Esophagus muscularis mucosa (tissue), 4 donors: ENCODE data around the gene CDKN2C. TPM values are rescaled to one million over a fixed set of nuclear protein-coding genes. Genes with fewer than 3 reads are reported as not detected.

Experiments
- DNase-seq: peaks from one replicate; pipeline ENCODE4 v3.0.0-alpha.2; 2017; ENCODE audit errors: extremely low spot score
- H3K27ac ChIP-seq, 4 donors: fragments of 200-600 bp; sonication (generic); replicated peaks in 1 of 4; 1 replicate in 3 of 4; 2 replicates in 1 of 4; pipeline ENCODE4 v1.5.1; 2016 to 2019; ENCODE audit warnings: mild to moderate bottlenecking in 1 of 4
- H3K27me3 ChIP-seq, 4 donors: fragments of 200-600 bp; sonication (generic); one replicate each; pipeline versions ENCODE4 v1.5.1 to v1.6.0; 2016 to 2019
- H3K36me3 ChIP-seq, 4 donors: fragments of 200-600 bp; sonication (generic); one replicate each; pipeline ENCODE4 v1.5.1; 2016 to 2019
- H3K4me1 ChIP-seq, 4 donors: fragments of 200-600 bp; sonication (generic); one replicate each; pipeline ENCODE4 v1.5.1; 2016 to 2019
- H3K4me3 ChIP-seq, 4 donors: fragments of 200-600 bp; sonication (generic); 1 replicate in 2 of 4; 2 replicates in 2 of 4; pipeline ENCODE4 v1.5.1; 2016 to 2019; ENCODE audit warnings: mild to moderate bottlenecking in 4 of 4, moderate library complexity in 1 of 4
- H3K9me3 ChIP-seq, 4 donors: fragments of 200-600 bp; sonication (generic); 1 replicate in 3 of 4; 2 replicates in 1 of 4; pipeline ENCODE4 v1.5.1; 2016 to 2019
- EP300 ChIP-seq: sonication (generic); formaldehyde crosslinking; IDR thresholded peaks from one replicate; pipeline ENCODE4 v1.6.1; 2017; ENCODE audit warnings: antibody characterized with exemption
- POLR2A ChIP-seq: fragments of 450-650 bp; IDR thresholded peaks from one replicate; pipeline ENCODE4 v1.6.1; 2017; ENCODE audit warnings: antibody characterized with exemption, moderate library complexity, mild to moderate bottlenecking, low read depth
- POLR2AphosphoS5 ChIP-seq, 2 donors: sonication (generic); formaldehyde crosslinking; IDR thresholded peaks; one replicate each; pipeline ENCODE4 v1.6.1; 2017; ENCODE audit warnings: antibody characterized with exemption in 2 of 2
- WGBS: methylation state at CpG from one replicate; pipeline ENCODE4 v1.1.5; 2018; 5-methylcytosine and 5-hydroxymethylcytosine counted together
- intact Hi-C: fragments of 100-400 bp; cut with DNase I; formaldehyde crosslinking; loops from one replicate; pipeline ENCODE4 v1.15.1; 2023
- total RNA-seq, 4 donors: library from RNA; depleted of rRNA; stranded (reverse); fragments of >200 nt; gene quantifications; one replicate each; pipeline versions ENCODE4 v1.1.0 to v1.2.1, GENCODE V29; 2016
- TF ChIP-seq, protein P1 (sequence below), 3 experiments: fragments of 200-600 bp in 2 of 3; fragments of 450-650 bp in 1 of 3; sonication (generic) in 2 of 3; IDR thresholded peaks; one replicate each; pipeline ENCODE4 v1.5.1; 2017 to 2019; ENCODE audit warnings: antibody characterized with exemption in 3 of 3, mild to moderate bottlenecking in 2 of 3, moderate library complexity in 1 of 3

CDKN2C gene
- total RNA-seq, 4 donors from 2014 or later = 20.4 to 37.4 (median 27.0) TPM

DNA sequence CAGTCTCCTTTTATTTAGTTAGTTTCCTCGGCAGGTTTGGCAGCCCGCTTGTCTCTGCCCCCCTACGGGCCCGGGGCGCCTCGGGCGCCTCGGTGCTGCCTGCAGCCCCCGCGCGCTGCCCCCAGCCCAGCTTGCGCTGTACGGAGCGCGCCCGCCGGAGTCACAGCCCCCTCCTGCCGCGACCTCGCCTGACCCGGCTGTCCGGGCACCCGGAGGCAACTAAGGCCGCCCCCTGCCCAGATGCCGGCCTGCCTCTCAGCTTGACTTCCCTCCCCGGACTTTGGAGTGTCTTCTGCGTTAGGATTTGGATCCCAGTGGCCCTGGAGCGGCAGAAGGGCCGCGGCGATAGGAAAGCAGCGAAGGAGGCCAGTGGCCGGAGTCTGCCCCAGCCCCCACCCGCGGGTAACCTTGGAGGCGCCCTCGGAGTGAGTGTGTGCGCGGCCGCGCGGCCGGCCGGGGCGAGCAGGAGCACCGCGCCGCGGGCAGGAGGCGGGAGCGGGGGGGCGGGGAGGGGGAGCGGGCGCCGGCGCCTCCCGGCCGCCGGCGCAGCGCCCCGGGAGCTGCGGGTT lies 7.6 kb downstream of the CDKN2C start:
- no peak for DNase-seq
- Histone ChIP-seq H3K27ac (peak overlapping the region; percentile 95 to 100 (median 98)), H3K27me3 (no peaks in the 10 kb centered on the region), H3K9me3 (no peaks in the 10 kb centered on the region), H3K4me3 (peak overlapping the region; percentile 77 to 97 (median 88)), H3K36me3 (peaks cover 0 to 5% (median 0%) of the 10 kb centered on the region in 4 donors), H3K4me1 (peaks cover 0 to 62% (median 32%) of the 10 kb centered on the region in 4 donors)
- intact Hi-C loops = no loop called here
- TF ChIP-seq EP300 (no peak), POLR2AphosphoS5 (IDR thresholded peaks at IDR 0.05) (peak; percentile 17 to 64)
- 0% methylated on average over 12 of the region's 63 CpGs for WGBS

DNA sequence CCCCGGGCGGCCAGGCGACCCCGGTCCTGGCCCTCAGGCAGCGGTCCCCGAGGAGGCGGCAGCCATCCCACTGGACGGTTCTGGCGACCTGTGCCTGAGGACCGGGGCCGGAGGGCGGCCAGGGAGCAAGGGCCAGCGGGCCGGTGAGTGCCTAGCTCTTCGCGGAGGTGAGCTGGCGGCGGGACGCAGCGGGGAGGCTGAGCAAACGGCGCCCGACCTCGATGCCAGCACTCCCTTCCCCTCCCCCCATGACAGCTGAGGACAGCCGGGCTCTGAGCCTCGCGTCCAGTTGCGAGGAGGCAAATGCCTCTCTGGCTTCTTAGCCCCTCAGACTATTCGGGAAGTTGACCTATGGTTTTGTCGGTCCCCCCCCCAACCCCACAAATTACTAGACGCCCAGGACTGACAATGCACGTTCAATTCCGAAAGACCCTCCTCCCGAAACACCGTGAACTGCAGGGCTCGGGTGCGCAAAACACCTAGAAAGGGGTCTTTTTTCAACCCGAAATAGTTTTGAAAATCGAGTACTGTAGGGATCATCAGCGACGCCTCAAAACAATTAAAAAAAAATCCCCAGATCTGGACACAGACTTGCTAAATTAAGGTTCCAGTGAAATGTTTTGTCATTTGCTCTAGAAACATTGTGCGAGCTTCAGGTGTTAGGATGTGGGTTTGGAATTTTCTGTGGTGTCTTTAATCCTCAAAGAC lies 8.3 kb downstream of the CDKN2C start:
- peak; percentile 26 to 67 for TF ChIP-seq POLR2AphosphoS5 (IDR thresholded peaks at IDR 0.05)
- TF ChIP-seq, protein P1, sequence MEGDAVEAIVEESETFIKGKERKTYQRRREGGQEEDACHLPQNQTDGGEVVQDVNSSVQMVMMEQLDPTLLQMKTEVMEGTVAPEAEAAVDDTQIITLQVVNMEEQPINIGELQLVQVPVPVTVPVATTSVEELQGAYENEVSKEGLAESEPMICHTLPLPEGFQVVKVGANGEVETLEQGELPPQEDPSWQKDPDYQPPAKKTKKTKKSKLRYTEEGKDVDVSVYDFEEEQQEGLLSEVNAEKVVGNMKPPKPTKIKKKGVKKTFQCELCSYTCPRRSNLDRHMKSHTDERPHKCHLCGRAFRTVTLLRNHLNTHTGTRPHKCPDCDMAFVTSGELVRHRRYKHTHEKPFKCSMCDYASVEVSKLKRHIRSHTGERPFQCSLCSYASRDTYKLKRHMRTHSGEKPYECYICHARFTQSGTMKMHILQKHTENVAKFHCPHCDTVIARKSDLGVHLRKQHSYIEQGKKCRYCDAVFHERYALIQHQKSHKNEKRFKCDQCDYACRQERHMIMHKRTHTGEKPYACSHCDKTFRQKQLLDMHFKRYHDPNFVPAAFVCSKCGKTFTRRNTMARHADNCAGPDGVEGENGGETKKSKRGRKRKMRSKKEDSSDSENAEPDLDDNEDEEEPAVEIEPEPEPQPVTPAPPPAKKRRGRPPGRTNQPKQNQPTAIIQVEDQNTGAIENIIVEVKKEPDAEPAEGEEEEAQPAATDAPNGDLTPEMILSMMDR (IDR thresholded peaks at IDR 0.05) = no peak
- Histone ChIP-seq H3K27me3 (no peaks in the 10 kb centered on the region), H3K4me1 (peaks cover 0 to 61% (median 31%) of the 10 kb centered on the region in 4 donors), H3K9me3 (no peaks in the 10 kb centered on the region), H3K4me3 (peak overlapping the region; percentile 77 to 97 (median 88)), H3K36me3 (peaks cover 0 to 5% (median 0%) of the 10 kb centered on the region in 4 donors), H3K27ac (peak overlapping the region; percentile 95 to 100 (median 98))
- DNase-seq = no peak
- 11% methylated on average over 14 of the region's 42 CpGs for WGBS
- intact Hi-C loops = no loop called here

DNA sequence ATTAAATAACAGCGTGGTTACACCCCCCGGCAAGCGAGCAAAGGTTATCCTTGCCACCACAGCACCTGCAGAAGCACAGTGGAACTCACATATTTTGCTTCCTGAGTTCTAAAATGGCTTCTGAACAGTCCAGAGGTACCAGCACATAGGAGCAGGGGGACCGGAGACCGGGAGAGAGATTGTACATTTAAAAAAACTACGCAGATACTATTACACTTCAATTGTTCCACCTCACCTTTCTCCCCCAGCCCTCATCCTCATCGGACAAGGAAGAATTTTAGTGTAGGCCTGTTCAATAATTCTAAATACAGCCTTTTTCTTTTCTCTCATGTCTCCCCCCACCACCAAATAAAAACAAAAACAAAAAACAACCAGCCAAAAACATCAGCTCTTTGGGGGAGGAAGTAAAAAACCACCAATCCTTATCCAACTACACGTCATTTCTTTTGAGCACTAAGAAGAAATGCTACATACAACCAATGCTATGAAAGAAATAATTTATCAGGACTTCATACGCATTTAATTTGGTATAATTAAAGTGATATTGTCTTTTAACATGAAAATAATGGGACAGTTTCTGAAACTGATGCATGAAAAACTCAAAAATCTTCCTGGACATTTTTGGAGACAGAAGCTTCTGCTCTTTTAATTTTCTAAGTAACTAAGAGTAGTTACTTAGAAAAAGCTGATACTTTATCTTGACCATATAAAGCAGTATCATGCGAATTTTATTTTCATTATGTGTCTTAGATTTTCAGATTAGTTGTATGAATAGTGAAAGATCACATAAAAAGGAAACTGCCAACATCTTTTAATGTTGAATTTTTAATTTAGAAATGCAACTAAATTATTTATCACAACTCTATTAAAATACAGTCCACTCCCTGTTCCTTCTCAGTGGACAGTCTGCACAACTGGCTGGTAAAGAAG lies 9.1 kb downstream of the CDKN2C start:
- no peaks in the 10 kb centered on the region for H3K27me3 ChIP-seq
- H3K9me3 ChIP-seq = no peaks in the 10 kb centered on the region
- intact Hi-C loops = no loop called here
- H3K4me1 ChIP-seq = peaks cover 0 to 58% (median 27%) of the 10 kb centered on the region in 4 donors
- peaks cover 0 to 1% (median 0%) of the 10 kb centered on the region in 4 donors for H3K36me3 ChIP-seq
- H3K27ac ChIP-seq = peak overlapping the region; percentile 95 to 100 (median 98)
- TF ChIP-seq, protein P1 (IDR thresholded peaks at IDR 0.05) = no peak
- no peak for TF ChIP-seq EP300
- no peak for TF ChIP-seq POLR2A
- TF ChIP-seq POLR2AphosphoS5 (IDR thresholded peaks at IDR 0.05) = no peak
- peak overlapping the region; percentile 77 to 97 (median 88) for H3K4me3 ChIP-seq
- 18% methylated on average over 10 of the region's 10 CpGs for WGBS
- DNase-seq = no peak

DNA sequence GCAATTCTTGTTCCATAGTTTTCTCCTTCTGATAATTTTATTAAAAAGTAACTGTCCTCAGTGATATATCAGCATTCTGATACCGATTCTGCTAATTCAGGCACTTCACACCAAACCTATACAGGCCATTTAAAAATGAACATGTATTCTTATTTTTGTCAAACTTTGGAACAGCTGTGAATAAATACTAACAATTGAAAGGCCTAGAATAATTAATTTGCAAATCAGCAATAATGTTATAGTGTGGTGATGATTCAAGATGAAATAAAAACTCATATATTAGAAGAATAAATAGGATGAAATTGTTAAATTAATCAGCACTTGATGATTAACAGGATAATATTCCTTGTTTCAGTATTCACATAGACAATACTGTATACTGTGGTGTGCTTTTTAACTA lies 9.9 kb downstream of the CDKN2C start:
- TF ChIP-seq EP300 = no peak
- TF ChIP-seq, protein P1 (IDR thresholded peaks at IDR 0.05) = no peak
- Histone ChIP-seq H3K27ac (peak overlapping the region; percentile 95 to 100 (median 98)), H3K4me3 (peak overlapping the region in 3 of 4 donors; percentile 0 to 97 (median 77)), H3K4me1 (peaks cover 3 to 50% (median 27%) of the 10 kb centered on the region in 4 donors), H3K27me3 (no peaks in the 10 kb centered on the region), H3K36me3 (no peaks in the 10 kb centered on the region), H3K9me3 (no peaks in the 10 kb centered on the region)
- intact Hi-C loops = no loop called here
- DNase-seq = no peak
- WGBS = 66% methylated on average over 1 of the region's 1 CpG

DNA sequence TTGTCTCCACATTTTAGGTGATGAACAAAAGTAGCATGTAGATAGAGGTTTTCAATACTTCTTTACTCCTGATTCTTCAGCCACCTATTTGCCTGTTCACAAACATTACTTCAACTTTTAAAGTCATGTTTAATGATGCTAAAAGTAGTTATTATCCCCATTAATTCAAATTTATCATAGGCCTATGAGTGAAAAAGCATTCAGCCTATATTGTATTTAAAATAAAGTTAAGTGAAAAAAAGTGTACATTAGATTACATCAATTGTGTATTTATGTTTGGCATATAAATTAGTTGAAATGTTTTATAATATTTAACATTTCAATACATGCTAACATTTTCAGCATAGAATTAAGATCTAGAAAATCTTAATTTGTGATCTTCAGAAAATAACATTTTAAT lies 10.5 kb downstream of the CDKN2C start:
- Histone ChIP-seq H3K27me3 (no peaks in the 10 kb centered on the region), H3K27ac (peak overlapping the region; percentile 95 to 100 (median 98)), H3K4me1 (peaks cover 3 to 50% (median 29%) of the 10 kb centered on the region in 4 donors), H3K4me3 (peak overlapping the region in 2 of 4 donors; percentile 77 to 97), H3K36me3 (no peaks in the 10 kb centered on the region), H3K9me3 (no peaks in the 10 kb centered on the region)
- intact Hi-C loops = no loop called here
- DNase-seq = no peak
- TF ChIP-seq EP300 = no peak
- TF ChIP-seq, protein P1 (IDR thresholded peaks at IDR 0.05) = no peak
- TF ChIP-seq POLR2A = no peak
- TF ChIP-seq POLR2AphosphoS5 (IDR thresholded peaks at IDR 0.05) = no peak
